Body of pancreas (tissue), 4 donors: Measurements from ENCODE around the gene PDZRN3. TPM values are rescaled to one million over a fixed set of nuclear protein-coding genes. Genes with fewer than 3 reads are reported as not detected.

Source experiments
- ATAC-seq: fragments of 150-250 bp; one replicate; pipeline ENCODE4 v1.9.1; 2016
- DNase-seq, 4 donors: peaks; one replicate each; pipeline ENCODE4 v3.0.0-alpha.2; 2019
- H3K27ac ChIP-seq, 4 donors: fragments of 200-600 bp; sonication (generic); 1 replicate in 3 of 4; 2 replicates in 1 of 4; pipeline versions ENCODE4 v1.5.1 to v1.6.1; 2016 to 2019; ENCODE audit warnings: mild to moderate bottlenecking in 1 of 4, mixed read lengths in 1 of 4, moderate library complexity in 1 of 4
- H3K27me3 ChIP-seq, 2 donors: fragments of 200-600 bp; sonication (generic); one replicate each; pipeline ENCODE4 v1.6.0; 2016; ENCODE audit warnings: mild to moderate bottlenecking in 1 of 2
- H3K36me3 ChIP-seq, 2 donors: fragments of 200-600 bp; sonication (generic); replicated peaks in 1 of 2; 2 replicates each; pipeline ENCODE4 v1.5.1; 2016; ENCODE audit warnings: low read depth in 2 of 2; ENCODE audit not compliant: insufficient read depth in 1 of 2
- H3K4me1 ChIP-seq: fragments of 200-600 bp; sonication (generic); one replicate; pipeline ENCODE4 v1.6.0; 2016
- H3K4me3 ChIP-seq, 2 donors: fragments of 200-600 bp; sonication (generic); 1 replicate in 1 of 2; 2 replicates in 1 of 2; pipeline ENCODE4 v1.5.1; 2016 to 2019
- H3K9me3 ChIP-seq, 3 donors: fragments of 200-600 bp; sonication (generic); 1 replicate in 2 of 3; 2 replicates in 1 of 3; pipeline ENCODE4 v1.5.1; 2016
- POLR2A ChIP-seq, 3 donors: fragments of 450-650 bp; IDR thresholded peaks; one replicate each; pipeline ENCODE4 v1.6.1; 2016; ENCODE audit warnings: antibody characterized with exemption in 3 of 3, mild to moderate bottlenecking in 2 of 3
- WGBS, 2 donors: methylation state at CpG; one replicate each; pipeline ENCODE4 v1.1.5; 2017; 5-methylcytosine and 5-hydroxymethylcytosine counted together
- intact Hi-C: fragments of 100-400 bp; cut with DNase I; formaldehyde crosslinking; loops from one replicate; pipeline ENCODE4 v1.15.1; 2023
- total RNA-seq, 2 donors: library from RNA; depleted of rRNA; stranded (reverse); fragments of >200 nt; gene quantifications; one replicate each; pipeline ENCODE4 v1.1.0, GENCODE V29; 2016
- TF ChIP-seq, protein P1 (sequence below), 7 experiments: fragments of 450-650 bp in 4 of 7; fragments of 200-600 bp in 3 of 7; sonication (generic) in 3 of 7; IDR thresholded peaks; one replicate each; pipeline ENCODE4 v1.5.1; 2016 to 2019; ENCODE audit warnings: antibody characterized with exemption in 7 of 7

The PDZRN3 gene
- total RNA-seq, 2 donors from 2014 or later, result 18.9 to 41.9 TPM

DNA sequence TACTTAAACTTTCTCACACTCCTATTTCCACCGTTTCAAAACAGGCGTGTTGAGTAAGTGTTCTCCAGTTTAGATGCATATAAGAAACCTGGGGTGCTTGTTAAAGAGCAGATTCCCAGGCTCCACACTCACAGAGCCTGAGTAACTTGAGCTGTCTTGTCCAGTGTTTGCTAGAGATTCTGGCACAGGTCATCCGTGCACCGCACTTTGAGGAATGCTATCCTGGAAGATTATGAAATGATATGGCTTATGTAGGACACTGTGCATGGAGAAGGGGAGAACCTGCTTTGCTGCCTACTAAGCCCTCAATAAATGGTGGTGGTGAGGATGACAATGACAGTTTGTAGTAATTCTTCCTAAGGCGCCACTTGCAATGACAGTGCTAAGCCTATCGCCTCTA, 273.7 kb downstream of the PDZRN3 start:
- Histone ChIP-seq H3K4me3 (no peak overlapping the region), H3K27me3 (no peaks in the 10 kb centered on the region), H3K4me1 (peaks cover 29% of the 10 kb centered on the region), H3K27ac (no peak overlapping the region), H3K36me3 (no peaks in the 10 kb centered on the region), H3K9me3 (no peaks in the 10 kb centered on the region)
- DNase-seq (no peak), ATAC-seq (no peak)
- TF ChIP-seq, protein P1, sequence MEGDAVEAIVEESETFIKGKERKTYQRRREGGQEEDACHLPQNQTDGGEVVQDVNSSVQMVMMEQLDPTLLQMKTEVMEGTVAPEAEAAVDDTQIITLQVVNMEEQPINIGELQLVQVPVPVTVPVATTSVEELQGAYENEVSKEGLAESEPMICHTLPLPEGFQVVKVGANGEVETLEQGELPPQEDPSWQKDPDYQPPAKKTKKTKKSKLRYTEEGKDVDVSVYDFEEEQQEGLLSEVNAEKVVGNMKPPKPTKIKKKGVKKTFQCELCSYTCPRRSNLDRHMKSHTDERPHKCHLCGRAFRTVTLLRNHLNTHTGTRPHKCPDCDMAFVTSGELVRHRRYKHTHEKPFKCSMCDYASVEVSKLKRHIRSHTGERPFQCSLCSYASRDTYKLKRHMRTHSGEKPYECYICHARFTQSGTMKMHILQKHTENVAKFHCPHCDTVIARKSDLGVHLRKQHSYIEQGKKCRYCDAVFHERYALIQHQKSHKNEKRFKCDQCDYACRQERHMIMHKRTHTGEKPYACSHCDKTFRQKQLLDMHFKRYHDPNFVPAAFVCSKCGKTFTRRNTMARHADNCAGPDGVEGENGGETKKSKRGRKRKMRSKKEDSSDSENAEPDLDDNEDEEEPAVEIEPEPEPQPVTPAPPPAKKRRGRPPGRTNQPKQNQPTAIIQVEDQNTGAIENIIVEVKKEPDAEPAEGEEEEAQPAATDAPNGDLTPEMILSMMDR (IDR thresholded peaks at IDR 0.05), result no peak
- intact Hi-C loops, result no loop called here
- WGBS, 2 donors, result 45 to 49% methylated on average over 6 of the region's 6 CpGs

DNA sequence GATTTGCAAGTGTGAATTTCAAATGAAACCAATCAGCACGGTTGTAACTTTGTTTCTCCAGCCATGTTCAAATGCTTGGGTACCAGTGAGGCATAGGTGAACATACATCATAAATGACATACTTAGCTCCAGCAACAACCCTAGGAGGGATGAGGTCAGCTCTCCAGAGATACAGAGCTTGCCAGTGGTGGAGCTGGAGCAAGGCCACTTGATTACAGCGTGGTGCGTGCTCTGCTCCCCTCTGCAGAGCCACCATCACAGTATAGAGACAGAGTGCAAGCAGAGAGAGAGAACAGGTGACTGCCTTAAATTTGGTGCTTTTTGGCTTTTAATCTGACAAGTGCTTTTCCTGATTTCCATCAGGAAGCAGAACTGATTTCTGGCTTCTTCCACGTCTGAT, 275.1 kb downstream of the PDZRN3 start:
- no peak for DNase-seq
- no peaks in the 10 kb centered on the region for H3K36me3 ChIP-seq
- TF ChIP-seq, protein P1 (IDR thresholded peaks at IDR 0.05), result no peak
- TF ChIP-seq POLR2A (IDR thresholded peaks at IDR 0.05), result no peak
- H3K27ac ChIP-seq, result no peak overlapping the region
- WGBS, 2 donors, result 79 to 85% methylated on average over 4 of the region's 4 CpGs
- no peak overlapping the region for H3K4me3 ChIP-seq
- no peak for ATAC-seq
- H3K9me3 ChIP-seq, result no peaks in the 10 kb centered on the region
- intact Hi-C loops, result no loop called here
- no peaks in the 10 kb centered on the region for H3K27me3 ChIP-seq
- peaks cover 29% of the 10 kb centered on the region for H3K4me1 ChIP-seq

DNA sequence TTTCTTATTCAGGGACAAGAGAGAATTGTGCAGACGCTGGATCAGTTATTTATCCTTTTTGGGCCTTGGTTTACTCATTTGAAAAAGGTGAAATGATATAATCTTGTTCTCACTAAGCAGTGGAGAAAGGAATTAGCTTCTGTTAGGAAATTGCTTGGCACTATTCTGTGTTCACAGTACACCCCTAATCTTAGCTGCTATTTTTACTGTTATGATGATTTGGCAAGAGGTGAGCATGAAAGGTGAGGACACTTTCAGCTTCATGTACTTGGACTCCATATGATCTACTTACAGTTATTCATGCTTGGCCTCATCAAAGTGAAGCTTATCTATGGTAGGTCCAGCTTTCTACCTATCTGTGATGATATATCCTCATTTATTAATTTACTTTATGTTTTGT, 282.7 kb downstream of the PDZRN3 start:
- H3K4me1 ChIP-seq, result no peaks in the 10 kb centered on the region
- no peaks in the 10 kb centered on the region for H3K36me3 ChIP-seq
- H3K27me3 ChIP-seq, result no peaks in the 10 kb centered on the region
- 87% methylated on average over 1 of the region's 1 CpG for WGBS, 2 donors
- H3K4me3 ChIP-seq, result no peak overlapping the region
- TF ChIP-seq, protein P1 (IDR thresholded peaks at IDR 0.05), result no peak
- TF ChIP-seq POLR2A (IDR thresholded peaks at IDR 0.05), result no peak
- no peaks in the 10 kb centered on the region for H3K9me3 ChIP-seq
- no peak for ATAC-seq
- no peak overlapping the region for H3K27ac ChIP-seq
- intact Hi-C loops, result no loop called here
- no peak for DNase-seq

DNA sequence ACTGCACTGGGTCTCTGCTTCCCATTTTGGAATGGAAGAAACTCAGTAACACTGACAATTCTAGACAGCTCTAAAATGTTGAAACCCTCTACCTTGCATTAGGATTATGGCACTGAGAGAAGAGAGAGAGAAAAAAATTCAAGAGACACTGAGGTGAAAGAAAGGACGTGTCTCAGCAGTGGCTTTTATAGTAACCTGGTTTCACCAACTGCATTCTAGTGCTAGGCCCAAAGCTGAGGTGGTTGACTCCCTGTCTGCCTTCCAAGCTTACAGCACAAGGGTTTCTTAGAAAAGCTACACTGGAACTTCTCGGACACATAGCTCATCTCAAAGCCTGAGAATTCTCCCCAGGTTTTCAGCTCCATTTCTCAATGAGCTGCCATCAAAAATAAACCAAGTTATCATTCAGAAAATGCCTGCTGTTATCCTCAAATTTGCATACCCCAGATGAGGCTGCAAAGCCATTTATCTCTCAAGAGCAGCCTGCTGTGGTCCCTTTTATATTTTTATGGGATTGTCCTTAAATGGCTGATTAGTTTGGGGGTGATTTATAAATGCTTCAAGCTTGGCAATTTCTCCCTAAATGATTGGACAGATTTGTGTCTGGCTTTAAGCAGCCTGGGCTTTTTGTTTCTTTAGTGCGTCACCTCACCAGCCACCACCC, 283.3 kb downstream of the PDZRN3 start:
- TF ChIP-seq, protein P1 (IDR thresholded peaks at IDR 0.05), result no peak
- no peak for TF ChIP-seq POLR2A (IDR thresholded peaks at IDR 0.05)
- Histone ChIP-seq H3K27ac (no peak overlapping the region), H3K4me3 (no peak overlapping the region), H3K4me1 (no peaks in the 10 kb centered on the region), H3K9me3 (no peaks in the 10 kb centered on the region), H3K27me3 (no peaks in the 10 kb centered on the region), H3K36me3 (no peaks in the 10 kb centered on the region)
- WGBS, 2 donors, result 85 to 87% methylated on average over 3 of the region's 3 CpGs
- ATAC-seq (no peak), DNase-seq (no peak)
- intact Hi-C loops, result no loop called here

DNA sequence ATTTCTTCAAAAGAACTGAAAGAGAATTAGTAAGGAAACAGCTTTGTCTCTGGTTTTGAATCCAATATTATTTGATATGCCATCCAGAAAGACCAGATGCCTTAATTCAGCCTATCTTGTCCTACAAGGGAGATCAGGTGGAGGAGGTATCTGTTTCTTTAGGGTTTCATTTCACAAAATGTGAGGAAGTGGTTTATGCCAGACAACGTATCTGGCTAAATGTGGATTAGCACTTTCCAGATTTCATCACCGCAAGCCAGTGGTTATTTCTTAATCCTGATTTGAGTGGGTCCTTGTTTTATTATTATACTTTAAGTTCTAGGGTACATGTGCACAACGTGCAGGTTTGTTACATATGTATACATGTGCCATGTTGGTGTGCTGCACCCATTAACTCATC, 292.2 kb downstream of the PDZRN3 start:
- intact Hi-C loops, result no loop called here
- H3K9me3 ChIP-seq, result no peaks in the 10 kb centered on the region

More for the DNA sequence above, 292.2 kb downstream of the PDZRN3 start:
- Histone ChIP-seq H3K27me3 (no peaks in the 10 kb centered on the region), H3K4me3 (no peak overlapping the region), H3K36me3 (no peaks in the 10 kb centered on the region), H3K27ac (no peak overlapping the region), H3K4me1 (no peaks in the 10 kb centered on the region)
- ATAC-seq, result no peak
- 79 to 89% methylated on average over 3 of the region's 3 CpGs for WGBS, 2 donors
- DNase-seq, result no peak
- TF ChIP-seq, protein P1 (IDR thresholded peaks at IDR 0.05), result no peak
- no peak for TF ChIP-seq POLR2A (IDR thresholded peaks at IDR 0.05)
